Brain microvascular endothelial cell (primary cell): Measurements from ENCODE around the gene BCR.

Experiments used
- DNase-seq: peaks from one replicate; pipeline ENCODE4 v3.0.0-alpha.2; 2020
- H3K27ac ChIP-seq: fragments of 250-450 bp; sonication (Bioruptor Pico); 2 replicates; pipeline ENCODE4 v1.5.1; 2020; ENCODE audit warnings: mild to moderate bottlenecking, moderate library complexity
- H3K27me3 ChIP-seq: fragments of 250-450 bp; sonication (Bioruptor Pico); replicated peaks from 2 replicates; pipeline ENCODE4 v1.5.1; 2020; ENCODE audit warnings: mild to moderate bottlenecking
- H3K36me3 ChIP-seq: fragments of 250-450 bp; sonication (Bioruptor Pico); replicated peaks from 2 replicates; pipeline ENCODE4 v1.5.1; 2020; ENCODE audit warnings: mild to moderate bottlenecking
- H3K4me3 ChIP-seq: 2 replicates; pipeline ENCODE4 v1.5.1; 2011; ENCODE audit warnings: low read depth, mild to moderate bottlenecking, control low read depth, low read length, moderate library complexity
- in situ Hi-C: cut with HindIII; loops from 2 replicates; pipeline ENCODE4 v1.10.0; 2017; ENCODE audit warnings: low sequenced_read_pairs, low pct_ligation_motif_present
- TF ChIP-seq, protein P1 (sequence below): IDR thresholded peaks from 2 replicates; pipeline ENCODE4 v1.5.1; 2011; ENCODE audit warnings: low read depth, mild to moderate bottlenecking, moderate library complexity, low read length, control low read depth, inconsistent platforms; ENCODE audit errors: missing control alignments

Gene BCR

DNA sequence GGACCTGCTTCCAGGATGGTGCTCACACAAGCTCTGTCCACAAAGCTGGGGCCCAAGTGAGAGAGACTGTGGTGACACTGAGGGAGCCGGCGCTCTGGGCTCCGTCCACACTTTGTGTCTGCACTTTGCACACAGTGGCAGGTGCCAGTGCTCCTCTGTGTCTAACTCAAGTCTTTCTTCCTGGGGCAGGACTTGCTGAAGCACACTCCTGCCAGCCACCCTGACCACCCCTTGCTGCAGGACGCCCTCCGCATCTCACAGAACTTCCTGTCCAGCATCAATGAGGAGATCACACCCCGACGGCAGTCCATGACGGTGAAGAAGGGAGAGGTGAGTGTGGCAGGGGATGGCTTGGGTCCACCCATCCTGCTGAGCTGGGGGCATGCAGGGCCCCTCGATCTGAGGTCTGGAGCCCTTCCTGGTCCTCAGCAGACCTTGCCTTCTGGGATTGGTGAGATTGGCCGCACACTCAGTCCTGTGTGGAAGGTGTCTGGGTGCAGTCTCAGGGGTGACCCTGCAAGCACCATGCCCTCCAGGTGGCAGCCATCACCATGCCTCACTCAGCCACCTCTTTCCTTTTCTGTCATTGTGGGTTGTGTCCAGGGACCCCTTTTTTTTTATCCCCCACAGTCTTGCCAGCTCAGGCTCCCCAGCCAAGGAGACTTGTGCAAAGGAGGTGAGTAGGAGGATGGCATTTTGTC is 93.3 kb downstream of the BCR start:
- TF ChIP-seq, protein P1, sequence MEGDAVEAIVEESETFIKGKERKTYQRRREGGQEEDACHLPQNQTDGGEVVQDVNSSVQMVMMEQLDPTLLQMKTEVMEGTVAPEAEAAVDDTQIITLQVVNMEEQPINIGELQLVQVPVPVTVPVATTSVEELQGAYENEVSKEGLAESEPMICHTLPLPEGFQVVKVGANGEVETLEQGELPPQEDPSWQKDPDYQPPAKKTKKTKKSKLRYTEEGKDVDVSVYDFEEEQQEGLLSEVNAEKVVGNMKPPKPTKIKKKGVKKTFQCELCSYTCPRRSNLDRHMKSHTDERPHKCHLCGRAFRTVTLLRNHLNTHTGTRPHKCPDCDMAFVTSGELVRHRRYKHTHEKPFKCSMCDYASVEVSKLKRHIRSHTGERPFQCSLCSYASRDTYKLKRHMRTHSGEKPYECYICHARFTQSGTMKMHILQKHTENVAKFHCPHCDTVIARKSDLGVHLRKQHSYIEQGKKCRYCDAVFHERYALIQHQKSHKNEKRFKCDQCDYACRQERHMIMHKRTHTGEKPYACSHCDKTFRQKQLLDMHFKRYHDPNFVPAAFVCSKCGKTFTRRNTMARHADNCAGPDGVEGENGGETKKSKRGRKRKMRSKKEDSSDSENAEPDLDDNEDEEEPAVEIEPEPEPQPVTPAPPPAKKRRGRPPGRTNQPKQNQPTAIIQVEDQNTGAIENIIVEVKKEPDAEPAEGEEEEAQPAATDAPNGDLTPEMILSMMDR = no peak
- H3K4me3 ChIP-seq = no peak overlapping the region
- peaks cover 55% of the 10 kb centered on the region for H3K36me3 ChIP-seq
- no peak for DNase-seq
- in situ Hi-C loops = no loop called here
- H3K27me3 ChIP-seq = no peaks in the 10 kb centered on the region
- no peak overlapping the region for H3K27ac ChIP-seq

DNA sequence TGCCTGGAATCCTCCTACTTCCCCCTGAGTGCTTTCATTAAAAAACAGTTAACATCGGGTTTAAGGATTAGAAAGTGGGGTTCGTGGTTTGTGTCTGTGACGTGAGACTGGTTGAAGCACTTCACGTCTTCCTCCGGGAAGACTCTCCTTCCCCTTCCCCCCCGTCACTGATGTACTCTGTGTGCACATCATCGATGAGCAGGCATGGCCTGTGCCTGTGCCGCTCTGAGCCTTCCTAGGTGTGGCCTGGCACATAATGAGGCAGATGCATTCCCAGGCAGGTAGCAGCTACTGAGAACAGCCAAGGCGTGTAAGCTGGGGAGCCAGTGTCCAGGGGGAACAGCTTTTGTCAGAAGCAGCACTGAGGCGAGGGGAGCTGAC is 93.8 kb downstream of the BCR start:
- H3K27ac ChIP-seq = no peak overlapping the region
- TF ChIP-seq, protein P1 = no peak
- in situ Hi-C loops = no loop called here
- DNase-seq = no peak
- H3K4me3 ChIP-seq = no peak overlapping the region
- no peaks in the 10 kb centered on the region for H3K27me3 ChIP-seq
- H3K36me3 ChIP-seq = peaks cover 50% of the 10 kb centered on the region

DNA sequence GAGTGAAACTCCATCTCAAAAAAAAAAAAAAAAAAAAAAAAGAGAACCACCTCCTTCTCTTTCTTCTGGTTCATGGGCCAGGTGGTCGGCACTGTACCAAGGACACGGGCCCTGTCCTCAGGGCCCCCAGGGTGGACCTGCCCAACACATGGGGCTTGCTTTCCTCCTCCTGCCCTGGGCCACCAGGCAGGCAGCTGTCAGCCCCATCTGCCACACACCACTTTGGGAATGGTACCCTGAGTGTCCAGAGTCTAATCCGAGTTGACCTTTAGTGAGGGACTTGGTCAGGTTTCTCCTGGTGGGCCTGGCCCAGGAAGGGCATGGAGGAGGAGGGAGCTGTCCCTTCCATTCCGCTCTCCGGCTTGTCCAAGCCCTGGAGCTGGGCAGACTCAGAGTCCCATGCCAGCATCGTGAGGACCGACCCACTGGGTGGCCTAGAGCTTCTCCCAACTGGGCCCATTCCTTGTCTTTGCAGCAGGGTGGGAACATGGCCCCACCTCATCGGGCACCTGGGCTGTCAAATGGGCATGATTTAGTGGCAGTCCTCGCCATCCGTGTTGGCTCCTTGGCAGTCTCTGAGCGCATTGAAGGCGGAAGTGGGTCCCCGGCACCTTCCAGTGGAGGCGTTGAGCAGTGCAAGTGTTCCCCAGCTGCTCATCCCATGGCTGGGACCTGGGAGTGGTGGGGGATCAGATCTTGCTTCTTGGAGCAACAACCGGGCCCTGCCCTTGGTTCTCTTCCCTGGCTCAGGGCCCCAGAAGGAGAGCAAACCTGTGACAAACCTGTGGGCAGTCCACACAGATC is 94.8 kb downstream of the BCR start:
- peaks cover 48% of the 10 kb centered on the region for H3K36me3 ChIP-seq
- no peak overlapping the region for H3K27ac ChIP-seq
- in situ Hi-C loops = no loop called here
- no peak for DNase-seq
- H3K27me3 ChIP-seq = no peaks in the 10 kb centered on the region
- H3K4me3 ChIP-seq = no peak overlapping the region
- TF ChIP-seq, protein P1 = no peak

DNA sequence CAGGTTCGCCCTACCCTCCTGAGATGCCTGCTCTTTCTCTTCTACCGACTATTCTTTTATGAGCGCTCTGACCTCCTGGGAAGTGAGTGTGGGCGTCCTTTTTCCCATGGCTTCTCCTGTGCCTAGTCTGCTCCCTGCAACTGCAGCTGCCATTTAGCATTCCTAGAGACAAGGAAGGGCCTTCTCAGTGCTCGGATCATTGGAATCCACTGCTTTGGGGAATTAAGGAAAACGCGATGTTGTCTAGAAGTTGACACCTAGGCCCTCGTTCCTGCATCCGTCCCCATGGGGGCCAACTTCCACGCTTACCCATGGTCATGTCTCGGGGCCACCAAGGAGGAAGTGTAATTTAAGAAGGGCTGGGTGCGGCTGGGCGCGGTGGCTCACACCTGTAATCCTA is 95.4 kb downstream of the BCR start:
- TF ChIP-seq, protein P1 = no peak
- peaks cover 51% of the 10 kb centered on the region for H3K36me3 ChIP-seq
- in situ Hi-C loops = no loop called here

DNA sequence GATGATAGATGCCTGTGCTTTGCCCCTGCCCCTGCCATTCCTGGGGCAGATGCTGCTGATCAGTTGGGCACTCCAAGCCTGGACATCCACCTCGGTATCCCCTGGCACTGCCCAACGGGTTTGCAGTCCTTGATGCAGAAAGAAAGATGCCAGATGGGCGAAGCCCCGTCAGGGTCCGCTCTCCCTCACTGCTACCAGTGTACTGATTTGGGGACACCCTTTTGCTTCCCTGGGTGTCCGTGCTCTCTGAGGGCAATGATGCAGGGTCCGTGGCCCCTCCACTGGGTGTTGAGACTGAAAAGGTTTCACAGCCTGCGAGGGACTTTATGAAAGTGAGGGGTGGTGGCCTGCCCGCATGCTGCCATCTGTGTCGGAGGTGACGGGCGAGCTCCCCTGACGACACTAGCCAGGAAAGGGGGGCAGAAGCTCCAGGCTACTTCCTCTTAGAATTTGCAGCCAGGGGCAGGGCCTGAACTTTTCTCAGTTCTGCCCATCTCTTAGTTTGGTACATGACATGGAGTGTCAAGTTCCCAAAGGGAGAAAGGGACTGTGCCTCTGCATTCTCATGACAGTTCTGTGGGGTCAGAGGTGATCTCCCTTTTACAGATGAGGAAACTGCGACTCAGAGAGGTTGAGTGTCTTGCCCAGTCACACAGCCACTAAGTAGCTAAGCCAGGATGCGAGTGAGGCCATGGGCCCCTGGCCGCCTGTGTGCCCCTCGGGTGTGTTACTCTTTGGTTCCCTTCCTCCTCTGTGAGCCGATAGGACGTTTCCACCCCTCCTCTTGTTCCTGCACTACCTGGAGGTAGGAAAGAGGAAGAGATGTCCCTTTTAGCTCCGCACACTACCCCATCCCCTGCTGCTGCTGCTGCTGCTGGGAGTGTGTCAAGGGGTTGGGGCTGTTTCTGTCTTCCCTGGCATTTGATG is 96.6 kb downstream of the BCR start:
- Histone ChIP-seq H3K4me3 (no peak overlapping the region), H3K27ac (no peak overlapping the region), H3K36me3 (peaks cover 46% of the 10 kb centered on the region), H3K27me3 (no peaks in the 10 kb centered on the region)
- DNase-seq = no peak
- TF ChIP-seq, protein P1 = no peak
- in situ Hi-C loops = no loop called here

More for the DNA sequence above, 95.4 kb downstream of the BCR start:
- no peak for DNase-seq
- no peaks in the 10 kb centered on the region for H3K27me3 ChIP-seq
- H3K4me3 ChIP-seq = no peak overlapping the region
- H3K27ac ChIP-seq = no peak overlapping the region
